Midbrain (tissue), 1 donor: ENCODE results near the gene RGL3.
"Not testable (repeated sequence)": the region's sequence is repeated elsewhere in the genome, so short reads cannot be mapped to it uniquely, and the experiment has no call there.

Experiments
- DNase-seq: peaks from one replicate; lab custom pipeline; 2025; lab: John Stamatoyannopoulos, UW

The RGL3 gene

GRCh38 chr19:11361771-11362731, 57.1 kb downstream of the RGL3 start:
- no peak for DNase-seq

DNA sequence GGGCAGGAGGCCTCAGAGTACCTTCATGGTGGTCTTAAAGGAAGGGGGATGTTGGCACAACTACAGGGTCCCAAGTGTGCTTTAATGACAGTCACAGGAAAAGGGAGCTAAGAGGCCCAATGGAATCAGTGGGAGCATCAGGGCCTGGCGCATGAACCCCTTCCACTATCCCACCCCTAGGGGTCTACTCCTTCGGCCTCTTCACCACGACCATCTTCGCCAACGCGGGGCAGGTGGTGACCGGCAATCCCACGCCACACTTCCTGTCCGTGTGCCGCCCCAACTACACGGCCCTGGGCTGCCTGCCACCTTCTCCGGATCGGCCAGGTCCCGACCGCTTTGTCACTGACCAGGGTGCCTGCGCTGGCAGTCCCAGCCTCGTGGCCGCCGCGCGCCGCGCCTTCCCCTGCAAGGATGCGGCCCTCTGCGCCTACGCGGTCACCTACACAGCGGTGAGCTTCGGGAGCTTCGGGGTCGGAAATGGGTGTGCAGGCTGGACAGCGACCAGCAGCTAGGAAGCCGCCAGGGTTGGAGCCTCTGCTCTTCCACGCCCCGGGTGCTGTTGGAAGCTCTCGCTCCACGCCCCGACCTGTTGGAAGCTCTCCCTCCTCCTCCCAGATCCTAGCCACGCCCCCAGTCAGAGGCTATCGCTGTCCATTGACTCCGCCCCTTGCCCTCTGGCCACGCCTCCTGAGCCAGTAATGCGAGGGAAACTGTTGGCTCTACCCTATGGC, 57.9 kb downstream of the RGL3 start:
- DNase-seq: no peak

- DNase-seq: no peak
Measured at GRCh38 chr19:11359421-11359820, 59.7 kb downstream of the RGL3 start.

DNA sequence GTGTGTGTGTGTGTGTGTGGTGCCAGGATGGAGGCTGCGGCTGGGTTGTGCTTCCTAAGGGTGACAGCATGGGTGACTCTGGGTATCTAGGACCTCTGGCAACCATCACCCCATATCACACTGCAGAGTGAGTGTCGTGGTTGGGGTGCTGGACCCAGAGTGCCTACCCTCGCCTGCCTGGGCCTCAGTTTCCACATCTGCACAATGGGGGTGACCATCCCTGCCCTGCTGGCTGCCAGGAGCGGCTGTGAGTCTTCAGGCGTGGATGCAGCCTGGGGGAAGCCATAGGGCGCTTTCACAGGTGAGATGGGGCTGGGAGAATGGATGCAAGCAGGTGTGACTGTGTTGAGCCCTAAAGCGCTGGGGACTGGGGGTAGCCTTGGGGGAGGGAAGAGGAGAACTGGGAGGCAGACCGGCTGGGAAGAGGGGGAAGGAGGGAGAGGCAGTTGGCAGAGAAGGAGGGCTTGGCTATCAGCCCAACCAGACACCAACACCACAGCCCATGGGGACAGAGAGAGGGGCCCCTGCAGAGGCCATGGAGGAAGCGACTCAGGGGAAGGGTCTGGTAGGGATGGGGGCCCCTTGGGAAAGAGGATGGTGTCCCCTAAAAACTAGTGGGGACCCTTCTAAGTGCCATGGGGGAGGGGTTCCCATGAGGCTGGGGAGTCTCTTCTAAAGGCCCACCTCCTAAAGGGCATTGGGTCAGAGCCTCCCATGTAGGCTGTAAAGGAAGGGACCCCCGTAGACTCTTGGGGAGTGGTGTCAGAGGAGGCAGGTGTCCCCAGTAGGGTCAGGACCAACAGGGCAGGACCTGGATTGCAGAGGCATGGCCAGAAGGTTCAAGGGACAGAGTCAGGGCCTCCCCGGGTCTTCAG, 62.2 kb downstream of the RGL3 start:
- DNase-seq: no peak

- no peak for DNase-seq
Measured at GRCh38 chr19:11356074-11356397, 63.1 kb downstream of the RGL3 start.

DNA sequence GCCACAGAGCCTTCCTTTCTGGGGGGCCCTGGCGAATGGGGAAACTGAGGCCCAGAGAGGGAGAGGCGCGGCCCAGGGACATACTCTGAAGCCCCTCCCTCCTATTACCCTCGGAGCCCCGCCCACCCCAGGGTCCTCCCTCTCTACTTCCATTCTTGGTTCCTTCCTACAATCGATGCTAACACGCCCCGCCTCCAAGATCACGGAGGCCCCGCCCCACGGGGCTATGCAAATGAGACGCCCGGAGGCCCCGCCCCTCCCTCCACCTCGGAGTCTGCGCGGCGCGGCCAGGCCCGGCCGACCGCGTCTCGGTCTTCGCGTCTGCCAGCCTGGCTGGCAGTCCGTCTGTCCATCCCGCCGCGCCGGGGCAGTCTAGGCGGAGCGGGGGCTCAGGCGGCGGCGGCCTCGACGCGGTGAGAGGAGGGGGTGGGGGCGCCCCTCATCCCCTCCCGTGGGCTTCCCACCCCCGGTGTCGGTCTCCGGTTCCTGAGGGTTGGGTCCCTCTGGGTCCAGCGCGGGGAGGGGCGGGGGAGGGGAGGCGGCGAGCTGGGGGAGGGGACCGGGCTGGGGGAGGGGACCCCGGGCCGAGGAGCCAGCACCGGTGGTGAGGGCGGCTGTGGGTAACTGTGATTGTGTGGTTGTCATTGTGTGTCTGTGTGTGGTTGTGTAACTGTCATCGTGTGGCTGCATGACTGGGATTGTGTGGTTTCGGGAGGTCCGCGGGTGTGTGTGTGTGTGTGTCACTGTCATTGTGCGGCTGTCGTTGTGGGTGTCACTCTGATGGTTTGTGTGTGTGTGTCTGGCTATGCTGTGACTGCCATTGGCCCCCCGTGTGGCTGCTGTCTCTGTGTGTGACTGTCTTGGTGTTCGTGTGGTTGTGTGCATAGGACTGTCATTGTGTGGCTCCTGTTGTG, 63.7 kb downstream of the RGL3 start, which contains the start of gene PLPPR2:
Gene PLPPR2, plus strand, starts transcription at position 273 of the 914 bp plus-strand sequence. CDS start 2,242 bp downstream, outside the sequence.
- DNase-seq: peak; percentile 82

DNA sequence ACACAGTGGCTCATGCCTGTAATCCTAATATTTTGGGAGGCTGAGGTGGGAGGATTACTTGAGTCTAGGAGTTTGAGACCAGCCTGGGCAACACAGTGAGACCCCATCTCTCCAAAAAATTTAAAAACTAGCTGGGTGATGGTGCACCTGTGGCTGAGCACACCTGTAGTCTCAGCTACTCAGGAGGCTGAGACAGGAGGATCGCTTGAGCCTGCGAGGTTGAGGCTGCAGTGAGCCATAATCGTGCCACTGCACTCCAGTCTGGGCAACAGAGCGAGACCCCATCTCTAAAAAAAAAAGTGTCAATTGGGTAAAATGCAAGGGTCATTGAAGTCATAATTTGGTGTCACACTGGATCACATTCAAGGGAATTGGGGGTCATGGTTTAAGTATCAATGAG, 65.0 kb downstream of the RGL3 start:
- DNase-seq: not testable (repeated sequence)

DNA sequence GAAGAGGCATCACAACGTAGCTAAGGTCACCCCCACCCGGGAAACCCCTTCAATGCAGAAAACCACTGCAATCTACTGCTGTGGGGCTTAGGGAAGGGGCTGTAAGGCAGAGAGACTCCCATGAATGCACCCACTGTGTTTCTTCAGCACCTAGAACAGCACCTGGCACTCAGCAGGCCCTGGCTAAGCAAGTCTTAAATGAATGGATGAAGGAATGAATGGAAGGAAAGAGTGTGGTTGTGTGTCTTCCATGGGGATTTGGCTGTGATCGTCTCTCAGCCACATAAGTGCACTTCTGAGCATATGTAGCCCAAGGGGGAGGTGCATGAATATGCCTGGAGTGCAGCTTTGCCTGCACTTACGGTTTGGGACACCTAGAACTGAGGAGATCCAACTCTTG, 69.9 kb downstream of the RGL3 start:
- DNase-seq: no peak

GRCh38 chr19:11347546-11348039, 71.5 kb downstream of the RGL3 start:
- DNase-seq: no peak

- DNase-seq: peak; percentile 100
Measured at GRCh38 chr19:11346104-11346940, 72.8 kb downstream of the RGL3 start, which contains the start of the genes CCDC159 and TMEM205. CCDC159 (plus strand) TSS chr19:11346519; CDS start chr19:11346607, 88 bp downstream. TMEM205 (minus strand) TSS chr19:11346268; CDS start chr19:11345619, 649 bp downstream.

GRCh38 chr19:11345122-11345803, 73.9 kb downstream of the RGL3 start:
- DNase-seq: no peak
